DND-41 (cell line): ENCODE measurements around the gene ITIH3.

Experiments
- EZH2 ChIP-seq: IDR thresholded peaks from 3 replicates; pipeline ENCODE4 v1.6.1; 2012; ENCODE audit warnings: borderline replicate concordance, low read depth, mild to moderate bottlenecking, moderate library complexity, low read length, inconsistent platforms; ENCODE audit not compliant: severe bottlenecking
- TF ChIP-seq, protein P1 (sequence below): IDR thresholded peaks from 2 replicates; pipeline ENCODE4 v1.5.1; 2012; ENCODE audit warnings: borderline replicate concordance, low read length, moderate library complexity, mild to moderate bottlenecking; ENCODE audit not compliant: poor library complexity, severe bottlenecking; ENCODE audit errors: extremely low read depth

DNA sequence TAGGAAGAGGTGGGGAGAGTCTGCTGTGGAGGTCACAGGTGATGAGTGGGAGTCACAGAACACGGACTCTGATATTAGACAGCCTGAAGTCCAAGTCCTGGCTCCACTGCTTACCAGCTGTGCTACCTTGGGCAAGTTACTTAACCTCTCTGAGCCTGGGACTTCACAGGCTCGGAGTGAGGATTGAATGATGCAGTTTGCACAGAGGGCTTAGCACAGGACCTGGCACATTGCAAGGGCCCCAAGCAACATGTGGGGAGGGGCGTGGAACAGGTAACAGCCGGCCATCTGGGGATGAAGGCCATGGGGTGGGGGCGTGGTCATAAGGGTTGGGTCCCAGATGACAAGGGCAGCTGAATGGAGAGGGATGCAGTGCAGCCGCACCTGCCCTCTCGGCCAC lies 4.3 kb upstream of the ITIH3 start:
- TF ChIP-seq, protein P1, sequence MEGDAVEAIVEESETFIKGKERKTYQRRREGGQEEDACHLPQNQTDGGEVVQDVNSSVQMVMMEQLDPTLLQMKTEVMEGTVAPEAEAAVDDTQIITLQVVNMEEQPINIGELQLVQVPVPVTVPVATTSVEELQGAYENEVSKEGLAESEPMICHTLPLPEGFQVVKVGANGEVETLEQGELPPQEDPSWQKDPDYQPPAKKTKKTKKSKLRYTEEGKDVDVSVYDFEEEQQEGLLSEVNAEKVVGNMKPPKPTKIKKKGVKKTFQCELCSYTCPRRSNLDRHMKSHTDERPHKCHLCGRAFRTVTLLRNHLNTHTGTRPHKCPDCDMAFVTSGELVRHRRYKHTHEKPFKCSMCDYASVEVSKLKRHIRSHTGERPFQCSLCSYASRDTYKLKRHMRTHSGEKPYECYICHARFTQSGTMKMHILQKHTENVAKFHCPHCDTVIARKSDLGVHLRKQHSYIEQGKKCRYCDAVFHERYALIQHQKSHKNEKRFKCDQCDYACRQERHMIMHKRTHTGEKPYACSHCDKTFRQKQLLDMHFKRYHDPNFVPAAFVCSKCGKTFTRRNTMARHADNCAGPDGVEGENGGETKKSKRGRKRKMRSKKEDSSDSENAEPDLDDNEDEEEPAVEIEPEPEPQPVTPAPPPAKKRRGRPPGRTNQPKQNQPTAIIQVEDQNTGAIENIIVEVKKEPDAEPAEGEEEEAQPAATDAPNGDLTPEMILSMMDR, result no peak
- TF ChIP-seq EZH2, result no peak
